IPS-18c (cell line): Measurements from ENCODE around the gene CP.
"Not testable (repeated sequence)": the region's sequence is repeated elsewhere in the genome, so short reads cannot be mapped to it uniquely, and the experiment has no call there.

Experiments
- H3K4me3 ChIP-seq: 2 replicates; pipeline ENCODE4 v1.7.0; 2013; ENCODE audit warnings: low read depth, mild to moderate bottlenecking, low read length, moderate library complexity; ENCODE audit not compliant: insufficient read depth
- H3K9me3 ChIP-seq: one replicate; pipeline ENCODE4 v1.6.1; 2013; ENCODE audit warnings: mild to moderate bottlenecking, low read length, moderate library complexity; ENCODE audit not compliant: control insufficient read depth, insufficient read depth

The CP gene

GRCh38 chr3:149221783-149222517 lies at the start of gene CP:
TSS of gene CP (minus strand) at chr3:149221829. CDS start at chr3:149221792, 37 bp downstream.
- H3K9me3 ChIP-seq: no peaks in the 10 kb centered on the region
- no peak within 1 kb of the TSS for H3K4me3 ChIP-seq

- no peaks in the 10 kb centered on the region for H3K9me3 ChIP-seq
- H3K4me3 ChIP-seq: no peak overlapping the region
Observed at GRCh38 chr3:149270180-149270579, 48.6 kb upstream of the CP start.

- H3K9me3 ChIP-seq: no peaks in the 10 kb centered on the region
- H3K4me3 ChIP-seq: no peak overlapping the region
Observed at GRCh38 chr3:149269687-149270086, 48.1 kb upstream of the CP start.

GRCh38 chr3:149267565-149267964 lies 45.9 kb upstream of the CP start:
- H3K9me3 ChIP-seq: no peaks in the 10 kb centered on the region
- H3K4me3 ChIP-seq: no peak overlapping the region

GRCh38 chr3:149266736-149267135 lies 45.1 kb upstream of the CP start:
- Histone ChIP-seq H3K9me3 (no peaks in the 10 kb centered on the region), H3K4me3 (no peak overlapping the region)

- Histone ChIP-seq H3K9me3 (no peaks in the 10 kb centered on the region), H3K4me3 (no peak overlapping the region)
Observed at GRCh38 chr3:149263856-149264255, 42.2 kb upstream of the CP start.

GRCh38 chr3:149258714-149259113 lies 37.1 kb upstream of the CP start:
- H3K4me3 ChIP-seq: no peak overlapping the region

GRCh38 chr3:149258298-149258697 lies 36.7 kb upstream of the CP start:
- H3K4me3 ChIP-seq: no peak overlapping the region
- no peaks in the 10 kb centered on the region for H3K9me3 ChIP-seq

More at GRCh38 chr3:149258714-149259113, 37.1 kb upstream of the CP start:
- no peaks in the 10 kb centered on the region for H3K9me3 ChIP-seq

- Histone ChIP-seq H3K9me3 (no peaks in the 10 kb centered on the region), H3K4me3 (no peak overlapping the region)
Observed at GRCh38 chr3:149252272-149252671, 30.6 kb upstream of the CP start.

GRCh38 chr3:149251186-149251585 lies 29.6 kb upstream of the CP start:
- H3K9me3 ChIP-seq: no peaks in the 10 kb centered on the region

GRCh38 chr3:149247929-149248691 lies 26.5 kb upstream of the CP start:
- H3K9me3 ChIP-seq: no peaks in the 10 kb centered on the region
- H3K4me3 ChIP-seq: no peak overlapping the region

More at GRCh38 chr3:149251186-149251585, 29.6 kb upstream of the CP start:
- no peak overlapping the region for H3K4me3 ChIP-seq

- Histone ChIP-seq H3K4me3 (no peak overlapping the region), H3K9me3 (no peaks in the 10 kb centered on the region)
Observed at GRCh38 chr3:149247008-149247710, 25.5 kb upstream of the CP start.

GRCh38 chr3:149245738-149246451 lies 24.3 kb upstream of the CP start:
- no peaks in the 10 kb centered on the region for H3K9me3 ChIP-seq
- H3K4me3 ChIP-seq: no peak overlapping the region

- H3K4me3 ChIP-seq: no peak overlapping the region
- H3K9me3 ChIP-seq: no peaks in the 10 kb centered on the region
Observed at GRCh38 chr3:149243540-149243939, 21.9 kb upstream of the CP start.

GRCh38 chr3:149239357-149239936 lies 17.8 kb upstream of the CP start:
- Histone ChIP-seq H3K4me3 (no peak overlapping the region), H3K9me3 (no peaks in the 10 kb centered on the region)

- not testable (repeated sequence) for H3K9me3 ChIP-seq, H3K4me3 ChIP-seq
Observed at GRCh38 chr3:149238268-149238667, 16.6 kb upstream of the CP start.
